EL (cell line): ENCODE measurements around the gene MAPK8IP1.
"Not testable (repeated sequence)": the region's sequence is repeated elsewhere in the genome, so short reads cannot be mapped to it uniquely, and the experiment has no call there.

ENCODE experiments used
- DNase-seq: peaks from one replicate; pipeline ENCODE4 v3.0.0-alpha.2; 2016

The MAPK8IP1 gene

GRCh38 chr11:45885274-45885920, at the start of gene MAPK8IP1:
MAPK8IP1 (plus strand) TSS chr11:45885651; CDS start chr11:45885821, 170 bp downstream.
- DNase-seq = peak; percentile 36

GRCh38 chr11:45839204-45839603, 46.2 kb upstream of the MAPK8IP1 start:
- DNase-seq = no peak

DNA sequence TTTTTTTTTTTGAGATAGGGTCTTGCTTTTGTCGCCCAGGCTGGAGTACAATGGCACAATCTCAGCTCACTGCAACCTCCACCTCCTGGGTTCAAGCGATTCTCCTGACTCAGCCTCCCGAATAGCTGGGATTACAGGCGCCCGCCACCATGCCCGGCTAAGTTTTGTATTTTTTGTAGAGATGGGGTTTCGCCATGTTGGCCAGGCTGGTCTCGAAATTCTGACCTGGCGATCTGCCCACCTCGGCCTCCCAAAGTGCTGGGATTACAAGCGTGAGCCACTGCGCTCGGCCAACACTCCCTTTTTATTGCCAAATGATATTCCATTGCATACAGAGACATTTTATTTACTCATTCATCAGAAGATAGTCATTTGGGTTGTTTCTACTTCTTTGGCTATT, 45.2 kb upstream of the MAPK8IP1 start:
- not testable (repeated sequence) for DNase-seq

GRCh38 chr11:45843158-45843924, 42.1 kb upstream of the MAPK8IP1 start:
- DNase-seq = peak; percentile 81

DNA sequence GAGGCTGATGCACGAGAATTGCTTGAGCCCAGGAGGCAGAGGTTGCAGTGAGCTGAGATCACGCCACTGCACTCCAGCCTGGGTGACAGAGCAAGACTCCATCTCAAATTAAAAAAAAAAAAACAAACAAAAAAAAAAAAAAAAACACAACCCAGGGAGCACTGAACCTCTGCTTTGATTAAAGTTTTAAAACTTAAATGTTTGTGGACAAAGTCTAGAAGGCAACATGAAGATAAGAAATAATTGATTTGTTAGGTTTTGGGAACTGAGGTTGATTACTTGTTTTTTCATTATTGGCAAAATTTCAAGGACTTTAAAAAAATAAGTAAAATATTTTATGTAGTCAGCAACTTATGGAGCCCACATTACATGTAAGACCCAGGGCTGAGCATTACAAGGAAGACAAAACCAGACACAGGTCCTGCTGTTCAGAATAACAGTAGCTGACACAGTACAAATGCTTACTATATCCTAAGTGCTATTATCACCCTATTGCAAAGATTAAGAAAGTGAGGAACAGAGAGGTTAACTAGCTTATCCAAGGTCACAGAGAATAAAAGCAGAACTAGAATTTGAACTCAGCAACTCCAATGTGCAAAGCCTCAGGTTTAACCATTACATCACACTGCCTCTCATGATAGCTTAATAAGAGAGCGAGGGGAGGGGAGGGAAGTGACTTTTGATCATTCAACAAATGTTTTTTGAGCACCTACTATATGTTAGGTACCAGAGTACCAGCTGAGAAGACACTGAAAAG, 40.5 kb upstream of the MAPK8IP1 start:
- DNase-seq = no peak

DNA sequence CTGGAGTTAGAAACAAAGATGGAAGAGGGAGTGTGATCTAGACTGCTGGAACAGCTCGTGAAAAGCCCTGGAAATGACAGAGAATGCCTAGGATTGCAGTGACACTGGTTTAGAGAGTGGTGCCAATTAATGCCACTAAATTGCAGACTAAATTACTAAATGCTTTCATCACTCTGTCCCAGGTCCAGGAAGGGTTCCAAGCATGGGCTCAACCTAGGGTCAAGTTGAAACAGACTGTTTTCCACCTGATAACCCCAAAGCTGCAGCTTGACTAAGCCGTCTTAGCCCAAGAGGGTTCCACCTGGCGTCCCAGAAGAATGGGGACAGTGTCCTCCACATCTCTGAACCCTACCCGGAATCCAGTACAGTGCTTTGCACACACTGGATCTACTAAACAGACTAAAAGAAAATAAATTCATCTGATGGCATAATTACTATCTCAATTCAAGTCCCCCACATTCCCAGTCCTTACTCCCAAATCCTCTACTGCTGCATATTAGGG, 39.2 kb upstream of the MAPK8IP1 start:
- DNase-seq = no peak

DNA sequence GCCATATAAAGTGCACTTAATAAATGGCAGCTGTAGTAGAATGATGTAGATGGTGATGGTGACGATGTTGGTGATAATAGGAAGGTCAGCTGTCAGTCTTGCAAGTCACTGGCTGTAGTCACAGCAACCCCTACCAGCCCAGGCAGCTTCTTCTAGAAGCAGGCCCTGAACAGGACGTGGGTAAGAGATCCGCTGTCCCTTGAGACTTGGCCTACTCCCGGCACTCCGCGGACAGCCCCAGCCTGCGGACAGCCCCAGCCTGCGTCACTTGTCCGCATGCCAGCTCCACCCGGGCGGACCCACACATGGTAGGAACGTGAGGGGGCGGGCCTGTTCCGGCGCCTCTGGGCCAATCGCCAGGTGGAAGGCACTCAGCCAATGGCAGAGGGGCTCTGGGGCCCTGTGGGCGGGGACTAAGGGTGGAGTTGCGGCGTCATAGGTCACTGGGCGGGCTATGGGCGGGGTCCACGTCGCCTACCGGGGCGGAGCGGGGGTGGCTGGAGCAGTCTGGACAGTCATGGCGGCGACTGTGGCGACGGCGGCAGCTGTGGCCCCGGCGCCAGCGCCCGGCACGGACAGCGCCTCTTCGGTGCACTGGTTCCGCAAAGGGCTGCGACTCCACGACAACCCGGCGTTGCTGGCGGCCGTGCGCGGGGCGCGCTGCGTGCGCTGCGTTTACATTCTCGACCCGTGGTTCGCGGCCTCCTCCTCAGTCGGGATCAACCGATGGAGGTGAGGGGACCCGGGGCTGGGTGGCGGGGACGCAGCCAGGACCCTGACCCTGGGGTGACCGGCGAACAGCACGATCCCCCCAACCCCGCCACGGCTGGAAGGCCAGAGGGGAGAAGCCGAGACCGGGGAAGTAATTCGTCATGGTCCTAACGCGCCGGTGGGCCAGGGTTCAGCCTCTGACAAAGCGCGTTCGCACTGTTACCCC, 38.2 kb upstream of the MAPK8IP1 start, which contains the start of gene CRY2:
Gene CRY2, plus strand, starts transcription at position 502 of the 937 bp plus-strand sequence. Its CDS starts 16 bp downstream, at position 518.
- DNase-seq = peak; percentile 97

GRCh38 chr11:45847911-45848316, 37.5 kb upstream of the MAPK8IP1 start:
- peak; percentile 64 for DNase-seq

- no peak for DNase-seq
Measured at GRCh38 chr11:45848654-45849081, 36.8 kb upstream of the MAPK8IP1 start.

- DNase-seq = peak; percentile 30
Measured at GRCh38 chr11:45850446-45850845, 35.0 kb upstream of the MAPK8IP1 start.

DNA sequence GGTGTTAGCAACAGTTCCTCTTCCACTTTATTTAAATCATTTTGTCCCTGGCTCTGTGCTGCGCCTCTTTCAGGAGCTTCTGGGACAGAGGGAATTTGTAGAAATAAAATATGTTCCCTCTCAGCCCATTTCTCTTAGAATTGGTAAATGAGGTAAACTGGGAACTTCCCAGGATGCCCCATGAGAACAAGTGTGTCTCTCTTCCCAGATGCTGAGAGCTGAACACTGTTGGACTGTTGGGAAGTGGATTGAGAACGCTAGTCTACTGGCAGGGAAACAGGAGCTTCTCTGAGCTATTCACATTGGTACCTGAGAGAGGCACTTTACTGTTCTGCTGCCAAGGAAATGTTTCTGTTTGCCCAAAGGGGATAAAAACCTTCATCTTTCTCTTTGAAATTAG, 34.2 kb upstream of the MAPK8IP1 start:
- no peak for DNase-seq

GRCh38 chr11:45852018-45852711, 33.3 kb upstream of the MAPK8IP1 start:
- DNase-seq = no peak

- no peak for DNase-seq
Measured at GRCh38 chr11:45852712-45853101, 32.7 kb upstream of the MAPK8IP1 start.

- no peak for DNase-seq
Measured at GRCh38 chr11:45853332-45854219, 31.9 kb upstream of the MAPK8IP1 start.

DNA sequence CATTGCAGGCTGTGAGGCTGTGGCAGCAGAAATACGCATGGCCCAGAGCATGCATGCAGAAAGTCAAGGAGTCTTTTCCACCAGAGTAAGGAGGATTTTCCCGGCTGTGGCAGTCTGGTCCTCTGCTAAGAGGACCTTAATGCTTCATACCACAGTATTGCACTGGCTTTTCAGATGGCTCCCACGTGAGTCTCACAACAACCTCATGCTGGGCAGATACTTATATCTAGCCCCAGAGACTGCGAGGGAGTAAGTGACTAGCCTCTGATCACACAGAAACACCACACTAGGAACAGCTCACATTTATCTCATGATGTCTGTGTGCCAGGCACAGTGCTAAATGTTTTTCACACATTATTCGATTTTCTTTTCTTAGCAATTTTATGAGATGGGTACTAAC, 30.1 kb upstream of the MAPK8IP1 start:
- no peak for DNase-seq

DNA sequence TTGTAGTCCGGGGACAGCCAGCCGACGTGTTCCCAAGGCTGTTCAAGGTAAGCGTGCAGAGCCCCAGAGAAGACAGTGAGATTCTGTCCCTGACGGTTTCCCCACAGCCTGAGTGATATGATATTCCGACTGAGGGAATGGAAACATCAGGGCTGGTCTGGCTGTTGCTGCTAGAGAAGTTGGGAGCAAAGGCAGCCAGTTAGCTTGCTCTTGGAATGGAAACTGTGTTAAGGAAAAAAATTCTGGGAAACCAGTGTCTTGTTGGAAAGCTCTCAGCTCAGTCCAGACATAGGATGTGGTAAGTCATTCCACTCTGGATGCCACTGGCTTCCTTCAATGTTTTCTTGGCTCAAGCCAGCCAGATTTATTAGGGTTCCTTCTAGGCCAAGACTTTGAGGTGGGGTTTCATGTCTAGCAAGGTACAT, 29.4 kb upstream of the MAPK8IP1 start:
- no peak for DNase-seq

GRCh38 chr11:45857961-45858474, 27.4 kb upstream of the MAPK8IP1 start:
- DNase-seq = peak; percentile 54

- no peak for DNase-seq
Measured at GRCh38 chr11:45858751-45859398, 26.6 kb upstream of the MAPK8IP1 start.

GRCh38 chr11:45859661-45860140, 25.8 kb upstream of the MAPK8IP1 start:
- DNase-seq = peak; percentile 96
